ENCODE measurements around the gene PTPN20.

DNA sequence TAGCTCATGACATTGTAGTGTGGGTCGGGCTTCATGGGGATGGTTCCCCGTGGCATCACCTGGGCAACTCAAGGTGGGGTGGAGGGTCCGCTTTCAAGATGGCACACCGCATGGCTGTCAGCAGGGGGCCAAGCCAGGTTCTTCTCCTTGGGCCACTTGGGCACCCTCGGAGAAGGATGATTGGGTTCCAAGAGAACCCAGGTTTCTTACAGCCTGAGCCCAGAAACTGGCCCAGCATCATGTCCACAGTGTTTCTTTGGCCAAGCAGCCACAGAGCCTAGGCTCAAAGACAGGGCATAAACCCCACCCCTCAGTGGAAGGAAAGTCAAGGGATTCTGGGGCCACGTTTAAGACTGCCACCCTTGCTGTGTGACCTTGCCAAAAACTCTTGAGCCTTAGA, 110.6 kb downstream of the PTPN20 start:
- TF ChIP-seq CTCF (IDR thresholded peaks at IDR 0.05) (no peak), POLR2A (IDR thresholded peaks at IDR 0.05) (no peak)
